HepG2 (cell line): ENCODE data around the gene RMDN2. TPM values are rescaled to one million over a fixed set of nuclear protein-coding genes. Genes with fewer than 3 reads are reported as not detected.

Experiments
- ATAC-seq: fragments of 200-7000 bp; cut with Tn5 transposase; 3 replicates; pipeline ENCODE4 v1.9.1; 2020; ENCODE audit warnings: mild to moderate bottlenecking, moderate library complexity
- BruUV-seq: library from RNA; stranded (reverse); fragments of 400-500 nt; replicated peaks from 2 replicates; lab custom pipeline; 2021; lab: Mats Ljungman, UMichigan
- CTCF ChIA-PET: fragments of 300-600 bp; formaldehyde crosslinking; extraction: SDS; loops from one replicate; lab custom pipeline; 2021; ENCODE audit warnings: low total read pairs, inconsistent platforms, low intra/inter-chr PET ratio; lab: Yijun Ruan, JAX
- POLR2A ChIA-PET: fragments of 350-600 bp; sonication (Branson Sonifier 250); formaldehyde crosslinking; loops from one replicate; lab custom pipeline; 2020; ENCODE audit warnings: antibody characterized with exemption, inconsistent platforms; lab: Yijun Ruan, JAX
- DNase-seq: peaks from one replicate; pipeline ENCODE4 v3.0.0-alpha.2; 2015; ENCODE audit warnings: low spot score
- FAIRE-seq: peaks from 3 replicates; lab custom pipeline; 2011; peaks lifted over from hg19 to GRCh38; lab: Jason Lieb, UNC
- H2AFZ ChIP-seq: one replicate; pipeline ENCODE4 v1.6.1; 2011; ENCODE audit warnings: low read length, inconsistent platforms
- H3K27ac ChIP-seq: fragments of 300-600 bp; 3 replicates; pipeline ENCODE4 v1.8.0; 2011; ENCODE audit warnings: mixed run types, mild to moderate bottlenecking, mixed read lengths, low read length, inconsistent platforms; ENCODE audit not compliant: insufficient read depth; ENCODE audit errors: extremely low read length
- H3K27me3 ChIP-seq, 2 experiments: fragments of 200-600 bp in 1 of 2; 2 replicates in 1 of 2; 3 replicates in 1 of 2; pipeline versions ENCODE4 v1.6.0 to v1.8.0; 2011; ENCODE audit warnings: low read length in 2 of 2, mild to moderate bottlenecking in 2 of 2, moderate library complexity in 2 of 2, inconsistent platforms in 1 of 2; ENCODE audit not compliant: insufficient read depth in 2 of 2, control insufficient read depth in 1 of 2
- H3K36me3 ChIP-seq, 2 experiments: fragments of 200-600 bp in 1 of 2; replicated peaks in 1 of 2; 2 replicates in 1 of 2; 3 replicates in 1 of 2; pipeline versions ENCODE4 v1.5.1 to v1.8.0; 2011; ENCODE audit warnings: low read length in 2 of 2, inconsistent platforms in 1 of 2; ENCODE audit not compliant: insufficient read depth in 2 of 2, control insufficient read depth in 1 of 2
- H3K4me1 ChIP-seq: 2 replicates; pipeline ENCODE4 v1.5.1; 2012; ENCODE audit warnings: low read length, inconsistent platforms; ENCODE audit not compliant: insufficient read depth
- H3K4me2 ChIP-seq: 2 replicates; pipeline ENCODE4 v1.6.0; 2011; ENCODE audit warnings: low read depth, low read length, inconsistent platforms
- H3K4me3 ChIP-seq, 3 experiments: fragments of 200-600 bp in 1 of 3; sonication (generic), shearing (Covaris generic) in 1 of 3; replicated peaks in 1 of 3; 2 replicates each; pipeline ENCODE4 v1.5.1; 2011 to 2016; ENCODE audit warnings: low read length in 3 of 3, inconsistent platforms in 2 of 3, low read depth in 2 of 3, mild to moderate bottlenecking in 2 of 3, control low read depth in 1 of 3, mixed read lengths in 1 of 3; ENCODE audit not compliant: insufficient read depth in 1 of 3
- H3K79me2 ChIP-seq: one replicate; pipeline ENCODE4 v1.6.1; 2011; ENCODE audit warnings: low read length, inconsistent platforms; ENCODE audit not compliant: insufficient read depth
- H3K9ac ChIP-seq: 2 replicates; pipeline ENCODE4 v1.6.0; 2011; ENCODE audit warnings: mild to moderate bottlenecking, low read depth, low read length, inconsistent platforms; ENCODE audit not compliant: insufficient read depth
- H3K9me3 ChIP-seq: 2 replicates; pipeline ENCODE4 v1.5.1; 2012; ENCODE audit warnings: mild to moderate bottlenecking, low read length
- H4K20me1 ChIP-seq: 2 replicates; pipeline ENCODE4 v1.6.0; 2011; ENCODE audit warnings: inconsistent platforms, mild to moderate bottlenecking, low read length, moderate library complexity; ENCODE audit not compliant: insufficient read depth
- CC2D1A ChIP-seq: sonication (generic); formaldehyde crosslinking; IDR thresholded peaks from 2 replicates; pipeline ENCODE4 v1.8.1; 2023; ENCODE audit warnings: mild to moderate bottlenecking, missing genetic modification reagents
- PLRG1 ChIP-seq: fragments of 450-650 bp; conservative IDR thresholded peaks from 2 replicates; pipeline ENCODE4 v1.6.1; 2016
- ZNF460 ChIP-seq: sonication (generic); formaldehyde crosslinking; IDR thresholded peaks from 2 replicates; pipeline ENCODE4 v1.5.1; 2020; ENCODE audit warnings: missing genetic modification reagents, mild to moderate bottlenecking, borderline replicate concordance
- ZNF567 ChIP-seq: sonication (generic); formaldehyde crosslinking; IDR thresholded peaks from 2 replicates; pipeline ENCODE4 v1.8.1; 2023; ENCODE audit warnings: mild to moderate bottlenecking, missing genetic modification reagents, borderline replicate concordance
- WGBS: methylation state at CpG from one replicate; pipeline ENCODE4 v1.1.6; 2017; ENCODE audit warnings: low lambda C conversion rate; 5-methylcytosine and 5-hydroxymethylcytosine counted together
- in situ Hi-C: cut with HindIII; loops from 2 replicates; pipeline ENCODE4 v1.10.0; 2017; ENCODE audit warnings: low pct_unique_long_range_greater_than_20kb; ENCODE audit not compliant: extremely low pct_ligation_motif_present
- intact Hi-C: fragments of 100-400 bp; cut with micrococcal nuclease; formaldehyde crosslinking; loops from one replicate; pipeline ENCODE4 v1.10.0; 2022; ENCODE audit not compliant: unreplicated experiment
- polyA plus RNA-seq, 8 experiments: library from polyadenylated mRNA; depleted of rRNA in 3 of 8; stranded (reverse) in 7 of 8; unstranded in 1 of 8; fragments of >200 nt; fragmentation: Illumina TruSeq in 4 of 8; extraction: Trizol in 4 of 8; gene quantifications; 2 replicates each; pipeline versions ENCODE4 v1.2.1 to v1.2.3, GENCODE V29; 2011 to 2016; ENCODE audit warnings: low read depth in 4 of 8, missing spikeins in 1 of 8, mixed read lengths in 1 of 8; ENCODE audit not compliant: insufficient read depth in 1 of 8
- total RNA-seq, 5 experiments: library from RNA; depleted of rRNA; stranded (reverse); fragments of >200 nt; fragmentation: Illumina TruSeq; extraction: Trizol; gene quantifications; 2 replicates each; pipeline ENCODE4 v1.2.3, GENCODE V29; 2016; ENCODE audit warnings: low read depth in 1 of 5
- TF ChIP-seq, protein P1 (sequence below), 2 experiments: sonication (generic) in 1 of 2; formaldehyde crosslinking in 1 of 2; IDR thresholded peaks; 2 replicates each; pipeline versions ENCODE4 v1.4.0 to v1.6.1; 2016 to 2020; ENCODE audit warnings: borderline replicate concordance in 1 of 2, low read depth in 1 of 2, mild to moderate bottlenecking in 1 of 2, missing genetic modification reagents in 1 of 2
- TF ChIP-seq, protein P2 (sequence below): sonication (generic); formaldehyde crosslinking; IDR thresholded peaks from 2 replicates; pipeline ENCODE4 v1.8.1; 2023; ENCODE audit warnings: mild to moderate bottlenecking, missing genetic modification reagents, borderline replicate concordance
- TF ChIP-seq, protein P3 (sequence below): sonication (generic); formaldehyde crosslinking; IDR thresholded peaks from 2 replicates; pipeline ENCODE4 v1.5.1; 2020; ENCODE audit warnings: mild to moderate bottlenecking, missing genetic modification reagents, borderline replicate concordance
- TF ChIP-seq, protein P4 (sequence below): sonication (generic); formaldehyde crosslinking; IDR thresholded peaks from 2 replicates; pipeline ENCODE4 v1.4.0; 2020; ENCODE audit warnings: missing genetic modification reagents, borderline replicate concordance
- TF ChIP-seq, protein P5 (sequence below): sonication (generic); formaldehyde crosslinking; IDR thresholded peaks from 2 replicates; pipeline ENCODE4 v1.5.0; 2020; ENCODE audit warnings: mild to moderate bottlenecking, missing genetic modification reagents, moderate library complexity

The RMDN2 gene
- total and polyA plus RNA-seq, 2 of the 13 experiments (the other 11 are each of a cell fraction or from before 2014, with no cell fraction given) = 2.3 to 8.9 TPM

DNA sequence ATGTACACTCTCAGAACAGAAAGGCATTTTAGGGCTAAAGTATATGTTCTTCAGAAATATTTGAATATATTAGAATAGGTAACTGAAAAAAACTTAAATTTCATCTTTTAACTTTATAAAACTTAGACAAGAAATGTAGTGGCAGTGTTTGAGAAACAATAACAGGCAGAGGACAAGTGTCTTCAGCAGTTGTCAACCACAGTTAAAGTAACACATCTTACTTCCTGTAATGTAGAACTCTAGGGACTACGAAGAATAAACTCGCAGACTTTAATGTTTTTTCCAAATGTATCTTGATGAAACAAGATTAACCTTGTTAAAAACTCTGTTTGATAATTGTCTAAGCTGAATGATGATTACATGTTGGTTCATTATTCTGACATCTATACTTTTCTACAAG, 50.7 kb downstream of the RMDN2 start:
- Histone ChIP-seq H3K4me1 (no peaks in the 10 kb centered on the region), H3K27me3 (no peaks in the 10 kb centered on the region), H3K36me3 (no peaks in the 10 kb centered on the region), H3K9me3 (no peaks in the 10 kb centered on the region), H2AFZ (no peak overlapping the region), H3K27ac (no peak overlapping the region), H3K4me3 (no peak overlapping the region), H3K9ac (no peak overlapping the region), H3K4me2 (no peak overlapping the region), H4K20me1 (no peaks in the 10 kb centered on the region), H3K79me2 (no peaks in the 10 kb centered on the region)
- no peak for ATAC-seq
- FAIRE-seq = no peak
- CTCF ChIA-PET = no interaction called here
- no peak for DNase-seq
- BruUV-seq = no TSS peak
- WGBS = 90% methylated on average over 2 of the region's 2 CpGs
- in situ Hi-C loops (no loop called here), intact Hi-C loops (no loop called here)
- POLR2A ChIA-PET = no interaction called here
- no peak for TF ChIP-seq ZNF567 (CRISPR knock-in tag)
- TF ChIP-seq, protein P1, sequence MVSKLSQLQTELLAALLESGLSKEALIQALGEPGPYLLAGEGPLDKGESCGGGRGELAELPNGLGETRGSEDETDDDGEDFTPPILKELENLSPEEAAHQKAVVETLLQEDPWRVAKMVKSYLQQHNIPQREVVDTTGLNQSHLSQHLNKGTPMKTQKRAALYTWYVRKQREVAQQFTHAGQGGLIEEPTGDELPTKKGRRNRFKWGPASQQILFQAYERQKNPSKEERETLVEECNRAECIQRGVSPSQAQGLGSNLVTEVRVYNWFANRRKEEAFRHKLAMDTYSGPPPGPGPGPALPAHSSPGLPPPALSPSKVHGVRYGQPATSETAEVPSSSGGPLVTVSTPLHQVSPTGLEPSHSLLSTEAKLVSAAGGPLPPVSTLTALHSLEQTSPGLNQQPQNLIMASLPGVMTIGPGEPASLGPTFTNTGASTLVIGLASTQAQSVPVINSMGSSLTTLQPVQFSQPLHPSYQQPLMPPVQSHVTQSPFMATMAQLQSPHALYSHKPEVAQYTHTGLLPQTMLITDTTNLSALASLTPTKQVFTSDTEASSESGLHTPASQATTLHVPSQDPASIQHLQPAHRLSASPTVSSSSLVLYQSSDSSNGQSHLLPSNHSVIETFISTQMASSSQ (IDR thresholded peaks at IDR 0.05; ENCODE audit: low read depth) = no peak
- TF ChIP-seq, protein P1 (CRISPR knock-in tag; IDR thresholded peaks at IDR 0.05; ENCODE audit: borderline replicate concordance) = no peak
- TF ChIP-seq, protein P2, sequence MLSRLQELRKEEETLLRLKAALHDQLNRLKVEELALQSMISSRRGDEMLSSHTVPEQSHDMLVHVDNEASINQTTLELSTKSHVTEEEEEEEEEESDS (CRISPR knock-in tag) = no peak
- TF ChIP-seq, protein P3, sequence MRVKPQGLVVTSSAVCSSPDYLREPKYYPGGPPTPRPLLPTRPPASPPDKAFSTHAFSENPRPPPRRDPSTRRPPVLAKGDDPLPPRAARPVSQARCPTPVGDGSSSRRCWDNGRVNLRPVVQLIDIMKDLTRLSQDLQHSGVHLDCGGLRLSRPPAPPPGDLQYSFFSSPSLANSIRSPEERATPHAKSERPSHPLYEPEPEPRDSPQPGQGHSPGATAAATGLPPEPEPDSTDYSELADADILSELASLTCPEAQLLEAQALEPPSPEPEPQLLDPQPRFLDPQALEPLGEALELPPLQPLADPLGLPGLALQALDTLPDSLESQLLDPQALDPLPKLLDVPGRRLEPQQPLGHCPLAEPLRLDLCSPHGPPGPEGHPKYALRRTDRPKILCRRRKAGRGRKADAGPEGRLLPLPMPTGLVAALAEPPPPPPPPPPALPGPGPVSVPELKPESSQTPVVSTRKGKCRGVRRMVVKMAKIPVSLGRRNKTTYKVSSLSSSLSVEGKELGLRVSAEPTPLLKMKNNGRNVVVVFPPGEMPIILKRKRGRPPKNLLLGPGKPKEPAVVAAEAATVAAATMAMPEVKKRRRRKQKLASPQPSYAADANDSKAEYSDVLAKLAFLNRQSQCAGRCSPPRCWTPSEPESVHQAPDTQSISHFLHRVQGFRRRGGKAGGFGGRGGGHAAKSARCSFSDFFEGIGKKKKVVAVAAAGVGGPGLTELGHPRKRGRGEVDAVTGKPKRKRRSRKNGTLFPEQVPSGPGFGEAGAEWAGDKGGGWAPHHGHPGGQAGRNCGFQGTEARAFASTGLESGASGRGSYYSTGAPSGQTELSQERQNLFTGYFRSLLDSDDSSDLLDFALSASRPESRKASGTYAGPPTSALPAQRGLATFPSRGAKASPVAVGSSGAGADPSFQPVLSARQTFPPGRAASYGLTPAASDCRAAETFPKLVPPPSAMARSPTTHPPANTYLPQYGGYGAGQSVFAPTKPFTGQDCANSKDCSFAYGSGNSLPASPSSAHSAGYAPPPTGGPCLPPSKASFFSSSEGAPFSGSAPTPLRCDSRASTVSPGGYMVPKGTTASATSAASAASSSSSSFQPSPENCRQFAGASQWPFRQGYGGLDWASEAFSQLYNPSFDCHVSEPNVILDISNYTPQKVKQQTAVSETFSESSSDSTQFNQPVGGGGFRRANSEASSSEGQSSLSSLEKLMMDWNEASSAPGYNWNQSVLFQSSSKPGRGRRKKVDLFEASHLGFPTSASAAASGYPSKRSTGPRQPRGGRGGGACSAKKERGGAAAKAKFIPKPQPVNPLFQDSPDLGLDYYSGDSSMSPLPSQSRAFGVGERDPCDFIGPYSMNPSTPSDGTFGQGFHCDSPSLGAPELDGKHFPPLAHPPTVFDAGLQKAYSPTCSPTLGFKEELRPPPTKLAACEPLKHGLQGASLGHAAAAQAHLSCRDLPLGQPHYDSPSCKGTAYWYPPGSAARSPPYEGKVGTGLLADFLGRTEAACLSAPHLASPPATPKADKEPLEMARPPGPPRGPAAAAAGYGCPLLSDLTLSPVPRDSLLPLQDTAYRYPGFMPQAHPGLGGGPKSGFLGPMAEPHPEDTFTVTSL (CRISPR knock-in tag) = no peak
- no peak for TF ChIP-seq ZNF460
- TF ChIP-seq PLRG1 = no peak
- TF ChIP-seq, protein P4, sequence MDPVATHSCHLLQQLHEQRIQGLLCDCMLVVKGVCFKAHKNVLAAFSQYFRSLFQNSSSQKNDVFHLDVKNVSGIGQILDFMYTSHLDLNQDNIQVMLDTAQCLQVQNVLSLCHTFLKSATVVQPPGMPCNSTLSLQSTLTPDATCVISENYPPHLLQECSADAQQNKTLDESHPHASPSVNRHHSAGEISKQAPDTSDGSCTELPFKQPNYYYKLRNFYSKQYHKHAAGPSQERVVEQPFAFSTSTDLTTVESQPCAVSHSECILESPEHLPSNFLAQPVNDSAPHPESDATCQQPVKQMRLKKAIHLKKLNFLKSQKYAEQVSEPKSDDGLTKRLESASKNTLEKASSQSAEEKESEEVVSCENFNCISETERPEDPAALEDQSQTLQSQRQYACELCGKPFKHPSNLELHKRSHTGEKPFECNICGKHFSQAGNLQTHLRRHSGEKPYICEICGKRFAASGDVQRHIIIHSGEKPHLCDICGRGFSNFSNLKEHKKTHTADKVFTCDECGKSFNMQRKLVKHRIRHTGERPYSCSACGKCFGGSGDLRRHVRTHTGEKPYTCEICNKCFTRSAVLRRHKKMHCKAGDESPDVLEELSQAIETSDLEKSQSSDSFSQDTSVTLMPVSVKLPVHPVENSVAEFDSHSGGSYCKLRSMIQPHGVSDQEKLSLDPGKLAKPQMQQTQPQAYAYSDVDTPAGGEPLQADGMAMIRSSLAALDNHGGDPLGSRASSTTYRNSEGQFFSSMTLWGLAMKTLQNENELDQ (CRISPR knock-in tag) = no peak
- TF ChIP-seq, protein P5, sequence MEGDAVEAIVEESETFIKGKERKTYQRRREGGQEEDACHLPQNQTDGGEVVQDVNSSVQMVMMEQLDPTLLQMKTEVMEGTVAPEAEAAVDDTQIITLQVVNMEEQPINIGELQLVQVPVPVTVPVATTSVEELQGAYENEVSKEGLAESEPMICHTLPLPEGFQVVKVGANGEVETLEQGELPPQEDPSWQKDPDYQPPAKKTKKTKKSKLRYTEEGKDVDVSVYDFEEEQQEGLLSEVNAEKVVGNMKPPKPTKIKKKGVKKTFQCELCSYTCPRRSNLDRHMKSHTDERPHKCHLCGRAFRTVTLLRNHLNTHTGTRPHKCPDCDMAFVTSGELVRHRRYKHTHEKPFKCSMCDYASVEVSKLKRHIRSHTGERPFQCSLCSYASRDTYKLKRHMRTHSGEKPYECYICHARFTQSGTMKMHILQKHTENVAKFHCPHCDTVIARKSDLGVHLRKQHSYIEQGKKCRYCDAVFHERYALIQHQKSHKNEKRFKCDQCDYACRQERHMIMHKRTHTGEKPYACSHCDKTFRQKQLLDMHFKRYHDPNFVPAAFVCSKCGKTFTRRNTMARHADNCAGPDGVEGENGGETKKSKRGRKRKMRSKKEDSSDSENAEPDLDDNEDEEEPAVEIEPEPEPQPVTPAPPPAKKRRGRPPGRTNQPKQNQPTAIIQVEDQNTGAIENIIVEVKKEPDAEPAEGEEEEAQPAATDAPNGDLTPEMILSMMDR = no peak
- no peak for TF ChIP-seq CC2D1A (CRISPR knock-in tag)
